ENCODE data around the gene SLC27A4.
A peak's percentile ranks its signal among the peaks of the same experiment; 100 is the strongest.
"Not testable (repeated sequence)": the region's sequence is repeated elsewhere in the genome, so short reads cannot be mapped to it uniquely, and the experiment has no call there.

SLC27A4 gene

DNA sequence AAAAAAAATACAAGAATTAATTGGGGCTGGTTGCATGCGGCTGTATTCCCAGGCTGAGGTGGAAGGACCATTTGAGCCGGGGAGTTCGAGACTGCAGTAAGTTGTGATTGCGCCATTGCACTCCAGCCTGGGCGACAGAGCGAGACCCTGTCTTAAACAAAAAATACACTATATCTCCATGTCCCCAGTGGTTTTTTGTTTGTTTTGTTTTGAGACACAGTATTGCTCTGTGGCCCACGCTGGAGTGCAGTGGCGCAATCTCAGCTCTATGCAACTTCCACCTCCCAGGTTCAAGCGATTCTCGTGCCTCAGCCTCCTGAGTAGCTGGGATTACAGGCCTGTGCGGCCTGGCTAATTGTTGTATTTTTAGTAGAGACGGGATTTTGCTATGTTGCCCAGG lies 16.5 kb upstream of the SLC27A4 start:
- DNase-seq = no peak

DNA sequence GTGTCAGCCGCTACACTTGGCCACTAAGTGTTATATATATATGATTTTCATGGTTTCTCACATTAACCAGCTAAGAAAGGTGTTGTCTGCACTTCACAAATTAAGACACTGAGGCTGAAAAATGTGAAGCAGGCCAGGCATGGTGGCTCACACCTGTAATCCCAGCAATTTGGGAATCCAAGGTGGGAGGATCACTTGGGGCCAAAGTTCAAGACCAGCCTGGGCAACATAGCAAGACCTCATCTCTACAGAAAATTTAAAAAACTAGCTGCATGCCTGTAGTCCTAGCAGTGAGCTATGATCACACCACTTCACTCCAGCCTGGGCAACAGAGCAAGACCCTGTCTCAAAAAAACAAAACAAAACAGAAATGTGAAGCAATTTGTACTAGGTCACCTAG lies 15.9 kb upstream of the SLC27A4 start:
- DNase-seq = no peak

DNA sequence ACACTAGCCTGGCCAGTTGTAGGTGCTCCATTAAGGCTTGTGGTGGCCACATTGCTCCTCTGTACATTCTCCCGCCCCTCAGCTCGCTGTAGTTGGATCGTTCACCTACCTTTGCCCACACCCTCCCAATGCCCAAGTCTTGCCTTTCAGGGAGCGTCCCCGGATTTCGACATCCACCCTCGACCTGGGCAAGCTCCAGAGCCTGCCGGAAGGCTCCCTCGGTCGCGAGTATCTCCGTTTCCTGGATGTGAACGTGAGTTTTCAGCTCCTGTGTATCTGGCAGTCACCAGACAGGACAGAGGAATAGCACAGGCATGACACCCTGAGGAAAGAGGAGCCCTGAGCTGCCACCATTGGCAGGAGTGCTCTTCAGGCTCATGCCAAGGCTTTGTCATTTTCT lies 14.7 kb upstream of the SLC27A4 start:
- DNase-seq = no peak

DNA sequence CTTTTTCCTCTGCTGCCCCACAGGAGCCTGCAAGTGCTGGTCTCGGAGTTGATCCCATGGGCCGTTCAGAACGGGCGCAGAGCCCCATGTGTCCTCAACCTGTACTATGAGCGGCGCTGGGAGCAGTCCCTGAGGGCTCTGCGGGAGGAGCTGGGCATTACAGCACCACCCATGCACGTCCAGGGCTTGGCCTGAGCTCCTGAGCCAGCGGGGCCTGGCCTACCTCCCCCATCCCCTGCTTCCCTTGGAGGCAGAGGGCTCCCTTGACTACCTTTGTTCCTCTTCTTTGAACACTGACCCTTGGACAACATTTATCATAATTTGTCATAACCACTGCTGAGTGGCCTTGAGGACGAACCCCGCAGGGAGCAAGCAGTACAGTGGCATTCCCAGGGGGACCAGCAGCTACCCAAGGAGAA lies 6.9 kb upstream of the SLC27A4 start:
- DNase-seq = no peak

DNA sequence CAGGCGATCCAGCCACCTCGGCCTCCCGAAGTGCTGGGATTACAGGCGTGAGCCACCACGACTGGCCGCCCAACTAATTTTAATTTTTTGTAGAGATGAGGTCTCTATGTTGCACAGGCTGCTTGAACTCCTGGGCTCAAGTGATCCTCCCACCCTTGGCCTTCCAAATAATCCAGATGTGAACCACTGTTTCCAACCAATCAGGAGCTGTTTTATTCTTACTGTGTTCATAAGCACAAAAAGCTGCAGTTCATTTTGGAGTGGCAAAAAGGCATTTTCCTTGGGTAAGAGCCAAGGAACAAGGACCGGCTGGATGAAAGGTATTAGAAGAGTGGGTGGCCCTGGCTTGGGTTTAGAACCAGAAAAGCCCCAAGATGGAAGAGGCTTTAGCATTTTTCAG lies 5.2 kb upstream of the SLC27A4 start:
- DNase-seq = no peak

DNA sequence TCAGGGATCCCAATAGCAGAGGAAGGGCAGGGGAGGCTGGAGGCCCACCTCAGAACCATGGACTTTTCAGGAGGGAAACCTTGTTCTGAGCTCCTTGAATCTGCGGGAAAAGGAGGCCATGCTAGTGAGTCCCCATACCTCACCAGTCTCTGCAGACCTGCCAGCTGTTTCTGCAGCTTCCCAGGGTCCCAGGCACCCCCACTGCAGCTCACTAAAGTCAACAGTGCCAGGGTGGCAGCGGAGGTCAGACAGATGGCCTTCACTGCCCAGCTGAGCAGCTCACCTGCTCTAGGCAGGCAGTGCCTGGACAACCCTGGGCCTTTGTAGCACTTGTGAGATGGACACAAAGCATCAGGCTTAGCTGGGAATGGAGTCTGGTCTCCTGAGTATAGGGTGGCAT lies 4.4 kb upstream of the SLC27A4 start:
- DNase-seq = no peak

DNA sequence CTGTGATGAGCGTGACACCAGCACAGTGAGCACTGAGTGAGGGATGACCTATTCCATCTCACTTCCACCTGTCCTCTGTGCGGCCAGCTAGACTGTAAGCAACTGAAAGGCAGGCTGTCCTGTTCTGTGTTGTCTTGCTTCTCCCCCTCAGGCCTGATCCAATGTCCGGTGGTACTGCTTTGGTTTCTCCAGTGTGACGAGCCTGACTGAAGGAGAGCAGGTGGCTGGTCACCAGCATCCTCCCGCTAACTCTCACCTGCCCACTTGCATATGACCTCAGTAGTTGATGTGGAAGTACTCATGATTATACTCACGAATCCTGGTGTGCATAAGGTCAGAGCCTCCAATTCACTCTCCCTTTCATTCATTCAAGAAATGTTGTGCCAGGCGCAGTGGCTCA lies 2.4 kb upstream of the SLC27A4 start:
- DNase-seq = no peak

DNA sequence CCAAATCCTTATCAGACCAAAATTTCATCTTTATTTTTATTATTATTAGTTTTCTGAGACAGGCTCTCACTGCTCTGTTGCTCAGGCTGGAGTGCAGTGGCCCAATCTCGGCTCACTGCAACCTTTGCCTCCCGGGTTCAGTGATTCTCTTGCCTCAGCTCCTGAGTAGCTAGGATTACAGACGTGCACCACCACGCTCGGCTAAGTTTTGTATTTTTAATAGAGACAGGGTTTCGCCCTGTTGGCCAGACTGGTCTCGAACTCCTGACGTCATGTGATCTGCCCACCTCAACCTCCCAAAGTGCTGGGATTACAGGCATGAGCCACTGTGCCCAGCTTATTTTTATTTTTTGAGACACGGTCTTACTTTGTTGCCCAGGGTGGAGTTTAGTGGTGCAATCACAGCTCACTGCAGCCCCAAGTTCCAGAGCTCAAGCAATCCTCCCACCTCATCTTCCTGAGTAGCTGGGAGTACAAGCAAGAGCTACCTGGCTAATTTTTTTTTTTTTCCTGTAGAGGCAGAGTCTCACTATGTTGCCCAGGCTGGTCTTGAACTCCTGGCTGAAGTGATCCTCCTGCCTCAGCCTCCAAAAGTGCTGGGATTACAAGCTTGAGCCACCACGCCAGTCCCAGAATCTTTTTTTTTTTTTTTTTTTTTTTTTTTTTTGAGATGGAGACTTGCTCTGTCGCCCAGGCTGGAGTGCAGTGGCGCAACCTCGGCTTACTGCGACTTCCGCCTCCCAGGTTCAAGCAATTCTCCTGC lies 1.3 kb upstream of the SLC27A4 start:
- not testable (repeated sequence) for DNase-seq

DNA sequence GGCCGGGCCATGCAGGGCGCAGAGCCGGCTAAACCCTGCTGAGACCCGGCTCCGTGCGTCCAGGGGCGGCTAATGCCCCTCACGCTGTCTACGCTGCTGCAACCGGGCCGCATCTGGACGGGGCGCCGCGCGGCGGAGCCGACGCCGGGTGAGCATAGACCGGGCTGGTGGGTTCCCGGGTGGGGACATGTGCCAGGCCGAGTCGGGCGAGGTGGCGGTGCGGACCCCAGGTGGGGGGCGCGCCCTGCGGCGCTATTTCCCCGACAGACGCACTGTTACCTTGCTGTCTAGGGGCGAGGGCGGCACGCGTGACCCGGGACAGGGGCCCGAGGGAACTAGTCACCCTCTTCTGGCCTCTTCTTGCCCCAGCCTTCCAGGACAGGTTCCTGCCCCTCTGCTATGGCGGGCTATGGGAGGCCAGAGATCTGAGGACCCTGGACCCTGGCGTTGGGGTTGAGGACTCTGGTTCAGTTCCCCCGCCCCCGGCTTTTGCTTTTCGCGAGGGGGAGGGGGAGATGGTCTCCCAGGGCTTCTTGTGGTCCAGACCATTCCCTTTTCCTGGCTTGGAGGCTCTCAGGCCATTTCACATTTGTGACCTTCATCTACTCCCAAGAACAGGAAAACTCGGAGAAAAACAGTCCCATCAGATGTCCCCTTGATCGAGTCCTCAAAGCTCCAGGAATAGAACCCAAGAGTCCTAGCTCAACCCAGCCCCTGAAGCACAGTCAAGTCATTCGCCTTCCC lies 536 bp downstream of the SLC27A4 start:
- peak; percentile 58 for DNase-seq

DNA sequence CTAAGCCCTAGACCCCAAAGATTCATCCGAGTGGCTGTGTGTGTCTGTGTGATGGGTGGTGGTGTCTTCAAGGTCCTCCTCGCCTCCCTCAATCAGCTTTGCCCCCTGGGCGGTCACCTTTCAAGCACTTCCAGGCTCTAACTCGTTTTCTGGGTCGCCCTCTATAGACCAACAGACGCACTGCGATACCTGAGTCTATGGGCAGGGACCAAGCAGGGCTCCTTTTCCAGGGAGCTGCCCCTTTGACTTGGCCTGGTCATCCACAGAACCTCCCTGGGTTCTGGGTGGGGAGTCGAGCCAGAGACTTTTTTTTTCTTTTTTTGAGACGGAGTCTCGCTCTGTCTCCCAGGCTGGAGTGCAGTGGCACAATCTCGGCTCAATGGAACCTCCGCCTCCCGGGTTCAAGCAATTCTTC lies 1.1 kb downstream of the SLC27A4 start:
- peak; percentile 58 for DNase-seq

DNA sequence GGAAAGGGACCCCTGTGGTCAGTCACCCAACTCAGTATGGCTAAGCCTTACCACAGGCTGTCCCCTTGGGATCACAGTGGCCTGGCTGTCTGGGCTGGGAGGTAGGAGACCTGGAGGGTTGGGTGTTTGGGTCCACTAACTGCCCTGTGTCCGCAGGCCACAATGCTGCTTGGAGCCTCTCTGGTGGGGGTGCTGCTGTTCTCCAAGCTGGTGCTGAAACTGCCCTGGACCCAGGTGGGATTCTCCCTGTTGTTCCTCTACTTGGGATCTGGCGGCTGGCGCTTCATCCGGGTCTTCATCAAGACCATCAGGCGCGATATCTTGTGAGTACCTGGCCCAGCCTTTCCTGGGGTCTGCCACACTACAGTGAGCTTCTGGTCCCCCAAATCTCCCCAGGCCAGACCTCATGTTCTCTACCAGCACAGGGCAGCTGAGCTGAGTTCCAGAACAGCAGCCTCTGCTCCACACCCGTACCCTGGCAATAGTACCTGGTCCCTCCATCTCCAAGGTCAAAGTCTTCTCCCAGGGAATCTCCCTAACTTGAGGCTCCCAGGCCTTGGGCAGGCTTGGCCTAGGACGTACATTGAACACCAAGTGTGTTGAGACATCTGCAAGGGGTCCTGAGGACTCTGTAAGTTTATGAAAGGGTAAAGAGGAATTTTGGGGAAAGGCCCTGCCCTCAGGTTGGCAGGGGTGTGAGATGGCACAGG lies 2.8 kb downstream of the SLC27A4 start:
- no peak for DNase-seq

DNA sequence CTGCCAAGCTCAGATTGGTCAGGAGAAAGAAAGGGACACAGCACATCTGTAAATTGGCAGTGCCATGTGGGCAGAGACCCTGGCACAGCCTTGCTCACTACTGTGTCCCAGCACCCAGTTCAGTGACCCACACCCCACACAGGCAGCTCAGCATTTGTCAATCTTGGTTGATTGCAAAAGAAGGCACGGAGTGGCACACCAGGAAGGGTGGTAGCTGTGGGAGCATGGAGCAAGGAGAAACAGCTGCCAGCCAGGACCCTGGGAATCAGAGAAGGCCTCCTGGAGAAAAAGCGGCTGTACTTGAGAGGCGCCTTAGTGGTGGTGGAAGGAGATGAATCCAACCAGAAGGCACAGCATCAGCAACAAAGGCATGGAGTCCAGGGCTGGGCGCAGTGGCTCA lies 3.5 kb downstream of the SLC27A4 start:
- DNase-seq = no peak

DNA sequence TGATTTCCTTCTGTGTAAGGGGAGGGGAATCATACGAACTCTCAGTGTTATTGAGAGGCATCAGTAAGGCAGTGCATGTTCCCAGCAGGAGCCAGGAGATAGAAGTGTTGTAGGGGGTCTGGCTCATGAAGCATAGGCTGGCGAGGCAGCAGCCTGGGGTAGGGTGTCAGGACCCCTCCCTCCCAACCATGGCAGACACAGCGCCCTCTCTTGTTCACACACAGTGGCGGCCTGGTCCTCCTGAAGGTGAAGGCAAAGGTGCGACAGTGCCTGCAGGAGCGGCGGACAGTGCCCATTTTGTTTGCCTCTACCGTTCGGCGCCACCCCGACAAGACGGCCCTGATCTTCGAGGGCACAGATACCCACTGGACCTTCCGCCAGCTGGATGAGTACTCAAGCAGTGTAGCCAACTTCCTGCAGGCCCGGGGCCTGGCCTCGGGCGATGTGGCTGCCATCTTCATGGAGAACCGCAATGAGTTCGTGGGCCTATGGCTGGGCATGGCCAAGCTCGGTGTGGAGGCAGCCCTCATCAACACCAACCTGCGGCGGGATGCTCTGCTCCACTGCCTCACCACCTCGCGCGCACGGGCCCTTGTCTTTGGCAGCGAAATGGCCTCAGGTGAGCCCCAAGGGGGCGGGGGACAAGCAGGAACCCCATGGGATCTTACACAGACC lies 4.7 kb downstream of the SLC27A4 start:
- DNase-seq = no peak

DNA sequence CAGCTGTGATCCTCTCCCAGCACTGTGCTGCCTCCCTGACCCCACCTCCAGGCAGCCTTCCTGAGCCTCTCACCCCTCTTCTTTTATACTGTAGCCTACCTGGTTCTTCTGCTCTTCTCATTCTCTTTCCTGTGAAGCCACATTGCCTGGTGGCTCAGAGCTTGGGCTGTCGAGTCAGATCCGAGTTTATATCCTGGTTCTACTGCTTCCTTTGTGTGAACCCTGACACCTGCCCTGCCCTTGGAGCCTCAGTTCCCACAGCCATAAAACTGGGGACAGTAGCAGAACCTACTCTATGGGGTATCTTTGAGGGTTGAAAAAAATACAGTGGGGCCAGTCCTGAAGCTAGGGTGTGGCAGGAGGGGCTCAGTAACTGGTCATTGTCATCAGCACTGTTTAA lies 8.8 kb downstream of the SLC27A4 start:
- no peak for DNase-seq

DNA sequence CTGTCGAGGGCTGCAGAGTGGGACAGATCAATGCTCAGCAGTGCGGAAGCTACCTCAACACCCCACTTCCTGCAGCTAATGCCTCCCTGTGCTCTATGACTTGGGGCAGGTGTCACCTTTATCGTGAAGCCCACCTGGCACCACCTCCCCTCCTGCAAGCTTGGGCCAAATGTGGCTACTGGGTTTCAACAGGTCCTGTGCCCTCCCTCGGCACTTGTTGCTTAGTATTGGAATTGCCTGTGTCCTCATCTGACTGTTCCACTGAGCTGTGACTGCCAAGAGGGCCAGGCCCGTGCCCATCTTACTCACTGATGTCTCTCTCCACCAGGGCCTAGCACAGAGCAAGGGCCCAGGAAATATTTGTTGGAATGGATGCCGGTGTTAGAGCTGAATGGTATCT lies 9.4 kb downstream of the SLC27A4 start:
- no peak for DNase-seq

DNA sequence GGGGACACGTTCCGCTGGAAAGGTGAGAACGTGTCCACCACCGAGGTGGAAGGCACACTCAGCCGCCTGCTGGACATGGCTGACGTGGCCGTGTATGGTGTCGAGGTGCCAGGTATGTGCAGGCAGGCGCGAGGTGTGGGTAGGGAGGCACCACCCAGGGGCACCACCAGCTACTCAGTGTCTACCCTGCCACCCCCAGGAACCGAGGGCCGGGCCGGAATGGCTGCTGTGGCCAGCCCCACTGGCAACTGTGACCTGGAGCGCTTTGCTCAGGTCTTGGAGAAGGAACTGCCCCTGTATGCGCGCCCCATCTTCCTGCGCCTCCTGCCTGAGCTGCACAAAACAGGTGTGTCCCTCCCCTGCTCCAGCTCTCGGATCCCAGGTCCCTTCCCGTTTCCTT lies 15.1 kb downstream of the SLC27A4 start:
- no peak for DNase-seq

DNA sequence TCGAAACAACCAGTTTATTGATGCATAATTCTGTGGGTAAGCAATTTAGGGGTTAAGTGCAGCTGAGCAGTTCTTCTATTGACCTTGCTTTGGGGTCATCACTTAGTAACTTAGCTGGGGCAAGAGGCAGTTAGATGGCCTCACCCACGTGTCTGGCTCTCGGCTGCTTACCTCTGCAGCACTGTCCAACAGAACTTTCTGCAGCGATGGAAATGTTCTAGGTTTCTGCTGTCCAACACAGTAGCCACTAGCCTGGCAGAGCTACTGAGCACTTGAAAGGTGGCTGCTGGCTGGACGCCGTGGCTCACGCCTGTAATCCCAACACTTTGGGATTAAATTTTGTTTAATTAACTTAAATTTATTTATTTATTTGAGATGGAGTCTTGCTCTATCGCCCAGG lies 17.8 kb downstream of the SLC27A4 start:
- no peak for DNase-seq

DNA sequence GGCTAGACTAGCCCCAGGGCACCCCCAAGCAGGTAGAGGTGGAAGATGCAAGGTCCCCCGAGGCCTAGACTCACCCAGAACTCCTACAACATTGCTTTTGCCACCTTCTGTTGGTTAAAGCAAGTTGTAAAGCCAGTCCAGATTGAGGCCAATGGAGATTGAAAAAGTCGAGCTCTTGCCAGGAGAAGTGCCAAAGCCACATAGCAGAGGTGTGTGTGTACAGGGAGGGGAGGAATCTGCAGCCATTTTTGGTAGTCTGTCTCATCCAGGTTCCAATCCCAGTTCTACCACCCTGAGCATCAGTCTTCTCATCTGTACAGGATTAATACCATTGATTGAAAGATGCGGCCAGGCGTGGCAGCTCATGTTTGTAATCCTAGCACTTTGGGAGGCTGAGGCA lies 18.5 kb downstream of the SLC27A4 start:
- no peak for DNase-seq

DNA sequence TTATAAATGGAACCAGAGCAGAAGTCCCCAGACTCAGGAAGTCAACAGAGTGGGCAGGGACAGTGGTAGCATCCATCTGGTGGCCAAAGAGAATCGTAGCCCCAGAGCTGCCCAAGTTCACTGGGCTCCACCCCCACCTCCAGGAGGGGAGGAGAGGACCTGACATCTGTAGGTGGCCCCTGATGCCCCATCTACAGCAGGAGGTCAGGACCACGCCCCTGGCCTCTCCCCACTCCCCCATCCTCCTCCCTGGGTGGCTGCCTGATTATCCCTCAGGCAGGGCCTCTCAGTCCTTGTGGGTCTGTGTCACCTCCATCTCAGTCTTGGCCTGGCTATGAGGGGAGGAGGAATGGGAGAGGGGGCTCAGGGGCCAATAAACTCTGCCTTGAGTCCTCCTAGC lies 20.5 kb downstream of the SLC27A4 start:
- DNase-seq = no peak

DNA sequence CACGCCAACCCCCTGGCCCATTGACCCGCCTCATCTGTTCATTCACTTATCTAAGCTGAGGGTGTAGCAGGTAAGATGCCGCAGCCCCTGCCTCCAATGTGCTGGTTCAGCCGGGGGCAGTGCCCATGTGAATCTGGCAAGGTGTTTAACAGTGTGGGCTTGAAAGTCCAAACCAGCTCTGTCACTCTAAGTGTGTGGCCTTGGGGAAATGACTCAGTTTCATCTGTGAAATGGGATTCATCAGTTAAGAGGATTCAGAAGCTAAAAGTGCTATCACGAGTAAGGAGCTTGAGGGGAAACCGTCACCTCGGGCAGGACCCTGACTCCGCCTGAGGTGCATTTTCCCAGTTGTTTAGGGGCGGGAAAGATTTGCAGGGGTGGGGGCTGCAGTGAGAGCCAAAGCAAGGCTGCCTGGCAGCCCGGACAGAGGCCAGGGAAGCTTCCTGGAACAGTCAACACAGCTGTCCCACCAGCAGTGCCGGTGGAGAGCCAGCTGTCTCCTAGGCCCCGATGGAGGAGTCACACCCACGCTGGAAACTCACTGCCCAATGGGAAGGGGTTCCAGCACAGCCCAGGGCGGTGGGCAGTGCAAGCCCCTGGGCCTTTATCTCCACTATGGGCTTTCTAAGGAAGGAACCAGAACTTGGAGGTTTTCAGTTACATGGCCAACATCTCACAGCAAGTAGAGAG lies 21.1 kb downstream of the SLC27A4 start:
- no peak for DNase-seq

DNA sequence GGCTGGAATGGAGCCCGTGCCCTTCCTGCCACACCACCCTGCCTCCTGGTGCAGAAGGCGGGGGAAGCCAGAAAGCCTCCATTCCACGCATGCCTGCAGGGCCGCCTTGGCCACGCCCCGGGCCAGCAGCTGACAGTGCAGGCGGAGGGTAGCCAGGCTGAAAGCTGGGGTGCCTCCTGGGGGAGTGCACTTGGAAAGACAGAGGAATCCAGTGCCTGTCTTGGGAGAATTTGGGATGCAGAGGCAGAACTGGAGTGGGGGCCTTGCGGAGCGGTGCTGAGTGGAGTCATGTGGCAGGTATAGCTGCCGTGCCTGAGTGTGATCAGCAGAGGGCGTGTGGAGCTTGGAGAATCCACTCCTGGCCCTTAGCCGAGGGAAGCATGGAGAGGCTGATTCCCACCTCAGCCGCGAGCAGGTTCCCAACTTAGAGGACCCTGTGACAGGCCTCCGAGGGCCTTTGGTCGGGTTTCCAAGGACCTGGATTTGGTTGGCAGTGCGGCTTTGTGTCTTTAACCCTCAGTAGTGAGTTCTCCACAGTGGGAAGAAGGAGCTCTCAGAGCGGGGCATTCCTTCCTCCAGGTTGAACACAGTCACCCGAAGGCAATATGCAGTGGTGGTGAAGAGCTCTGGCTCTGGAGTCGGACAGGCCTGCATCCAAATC lies 21.8 kb downstream of the SLC27A4 start:
- DNase-seq = peak; percentile 88

DNA sequence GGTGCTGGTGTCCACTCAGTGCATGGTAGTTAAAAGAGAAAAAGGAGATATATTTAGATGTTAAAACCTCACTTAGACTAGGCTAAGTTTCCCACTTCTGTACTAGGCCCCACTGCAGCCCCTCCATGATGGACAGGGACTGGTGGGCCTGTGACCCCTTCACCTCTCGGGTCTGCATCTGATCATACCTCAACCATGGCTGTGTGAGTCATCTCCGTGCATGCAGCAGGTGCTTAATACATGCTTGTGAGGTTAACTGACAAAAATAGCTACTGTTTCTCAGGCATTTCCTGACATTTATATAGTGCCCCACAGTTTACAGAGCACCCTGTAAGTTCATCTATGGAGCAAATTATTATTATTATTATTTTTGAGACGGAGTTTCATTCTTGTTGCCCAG lies 22.4 kb downstream of the SLC27A4 start:
- no peak for DNase-seq

Measured in right kidney (tissue), 1 donor.